Measurements from ENCODE around the gene C2CD2L. TPM values are rescaled to one million over a fixed set of nuclear protein-coding genes. Genes with fewer than 3 reads are reported as not detected.

Gene C2CD2L
- total and polyA plus RNA-seq, 2 of the 13 experiments (the other 11 are each of a cell fraction or from before 2014, with no cell fraction given), result 3.7 to 5.5 TPM

- under 1% methylated on average over 32 of the region's 32 CpGs for WGBS (ENCODE audit: low lambda C conversion rate)
- CTCF ChIA-PET (ENCODE audit: low intra/inter-chr PET ratio, low total read pairs), result no interaction called here
- Histone ChIP-seq H2AFZ (ENCODE audit: low read length) (peak within 1 kb of the TSS; percentile 94), H3K27me3 (ENCODE audit: control insufficient read depth in 1 of 2, insufficient read depth in 2 of 2, low read length in 2 of 2) (no peaks in the 10 kb centered on the region; a peak in 1 of 5 replicates), H3K36me3 (replicated peaks in 1 of 2; ENCODE audit: control insufficient read depth in 1 of 2, insufficient read depth in 2 of 2, low read length in 2 of 2) (peaks cover 8 to 20% of the 10 kb centered on the region in 2 experiments; a peak in 4 of 5 replicates), H3K79me2 (ENCODE audit: insufficient read depth, low read length) (peaks cover 15% of the 10 kb centered on the region), H3K4me2 (ENCODE audit: low read depth, low read length) (peak within 1 kb of the TSS; percentile 96), H4K20me1 (ENCODE audit: insufficient read depth, low read length) (no peaks in the 10 kb centered on the region), H3K9ac (ENCODE audit: insufficient read depth, low read depth, low read length) (peak within 1 kb of the TSS; percentile 93), H3K27ac (ENCODE audit: extremely low read length, insufficient read depth, low read length) (peak within 1 kb of the TSS; percentile 97), H3K4me3 (replicated peaks in 1 of 3; ENCODE audit: insufficient read depth in 1 of 3, low read depth in 2 of 3, low read length in 3 of 3) (peak within 1 kb of the TSS; percentile 77 to 91 (median 86)), H3K9me3 (ENCODE audit: low read length) (no peaks in the 10 kb centered on the region), H3K4me1 (ENCODE audit: insufficient read depth, low read length) (peaks cover 36% of the 10 kb centered on the region)
- peak; percentile 88 for ATAC-seq
- in situ Hi-C loops (cut with HindIII; ENCODE audit: extremely low pct_ligation_motif_present, low pct_unique_long_range_greater_than_20kb), result no loop called here
- POLR2A ChIA-PET, result interaction anchor here (0.7 to 2.0 kb wide), 15 partner anchors 8 to 310 kb away, joined by 3 to 47 read pairs (median 5); partner anchors contain the start of genes CENATAC, HINFP, HMBS and NLRX1
- BruUV-seq (replicated peaks), result no TSS peak
- peak; percentile 96 for FAIRE-seq
- intact Hi-C loops (cut with micrococcal nuclease; ENCODE audit: unreplicated experiment), result loop anchor here (2.0 kb wide), 2 partner anchors 19 to 55 kb away; partner anchors contain the start of gene HINFP
- DNase-seq (ENCODE audit: low spot score), result peak; percentile 94
- TF ChIP-seq HOXA5 (CRISPR knock-in tag; IDR thresholded peaks at IDR 0.05), result 0 out of 2 replicates have a peak, but pooled peaks have one; percentile 48
- TF ChIP-seq PCBP2 (optimal IDR thresholded peaks at IDR 0.05; ENCODE audit: low read depth, low read length, poor library complexity, severe bottlenecking), result no peak
- TF ChIP-seq SALL2 (CRISPR knock-in tag; IDR thresholded peaks at IDR 0.05), result peak; percentile 81
- TF ChIP-seq BORCS8-MEF2B (CRISPR knock-in tag; IDR thresholded peaks at IDR 0.05), result no peak
- no peak for TF ChIP-seq EED (CRISPR knock-in tag; IDR thresholded peaks at IDR 0.05)
- TF ChIP-seq RBFOX2 (IDR thresholded peaks at IDR 0.05; ENCODE audit: low read depth, low read length), result no peak
- no peak for TF ChIP-seq ETS1 (CRISPR knock-in tag; IDR thresholded peaks at IDR 0.05)
- no peak for TF ChIP-seq MBD4 (IDR thresholded peaks at IDR 0.05; ENCODE audit: borderline replicate concordance, low read length)
- TF ChIP-seq TEAD2 (CRISPR knock-in tag; IDR thresholded peaks at IDR 0.05), result no peak
- TF ChIP-seq KDM5B (CRISPR knock-in tag; IDR thresholded peaks at IDR 0.05; ENCODE audit: borderline replicate concordance), result no peak
- no peak for TF ChIP-seq IRF9 (CRISPR knock-in tag; IDR thresholded peaks at IDR 0.05; ENCODE audit: borderline replicate concordance)
- no peak for TF ChIP-seq AKAP8 (CRISPR knock-in tag; IDR thresholded peaks at IDR 0.05)
- peak; percentile 92 for TF ChIP-seq ARID4A (CRISPR knock-in tag; IDR thresholded peaks at IDR 0.05; ENCODE audit: borderline replicate concordance)
- TF ChIP-seq ZKSCAN8 (CRISPR knock-in tag; IDR thresholded peaks at IDR 0.05; ENCODE audit: borderline replicate concordance), result no peak
- peak; percentile 74 for TF ChIP-seq HCFC1 (IDR thresholded peaks at IDR 0.05; ENCODE audit: low read depth, low read length)
- no peak for TF ChIP-seq ZNF841 (CRISPR knock-in tag; IDR thresholded peaks at IDR 0.05; ENCODE audit: borderline replicate concordance)
- 0 out of 2 replicates have a peak, but pooled peaks have one; percentile 1 for TF ChIP-seq KDM3A (CRISPR knock-in tag; IDR thresholded peaks at IDR 0.05; ENCODE audit: low read depth)
- no peak for TF ChIP-seq NR1H2 (CRISPR knock-in tag; IDR thresholded peaks at IDR 0.05; ENCODE audit: borderline replicate concordance, low read depth)
- peak; percentile 65 for TF ChIP-seq NFRKB (IDR thresholded peaks at IDR 0.05)
Measured at GRCh38 chr11:119101759-119102423, 5.3 kb upstream of the C2CD2L start, which contains the start of gene DPAGT1. Gene DPAGT1 (minus strand): TSS chr11:119101853. CDS start chr11:119101655, 198 bp downstream.

Measured in HepG2 (cell line).